Activated CD8-positive, alpha-beta memory T cell treated with anti-CD3 and anti-CD28 coated beads for 1 hour (primary cell): ENCODE results near the gene HSDL1.
"Not testable (repeated sequence)": the region's sequence is repeated elsewhere in the genome, so short reads cannot be mapped to it uniquely, and the experiment has no call there.

Experiments
- DNase-seq, 2 donors: peaks; one replicate each; pipeline ENCODE4 v3.0.0-alpha.2; 2020; ENCODE audit warnings: low read depth in 1 of 2; ENCODE audit errors: extremely low read depth in 1 of 2

The HSDL1 gene

DNA sequence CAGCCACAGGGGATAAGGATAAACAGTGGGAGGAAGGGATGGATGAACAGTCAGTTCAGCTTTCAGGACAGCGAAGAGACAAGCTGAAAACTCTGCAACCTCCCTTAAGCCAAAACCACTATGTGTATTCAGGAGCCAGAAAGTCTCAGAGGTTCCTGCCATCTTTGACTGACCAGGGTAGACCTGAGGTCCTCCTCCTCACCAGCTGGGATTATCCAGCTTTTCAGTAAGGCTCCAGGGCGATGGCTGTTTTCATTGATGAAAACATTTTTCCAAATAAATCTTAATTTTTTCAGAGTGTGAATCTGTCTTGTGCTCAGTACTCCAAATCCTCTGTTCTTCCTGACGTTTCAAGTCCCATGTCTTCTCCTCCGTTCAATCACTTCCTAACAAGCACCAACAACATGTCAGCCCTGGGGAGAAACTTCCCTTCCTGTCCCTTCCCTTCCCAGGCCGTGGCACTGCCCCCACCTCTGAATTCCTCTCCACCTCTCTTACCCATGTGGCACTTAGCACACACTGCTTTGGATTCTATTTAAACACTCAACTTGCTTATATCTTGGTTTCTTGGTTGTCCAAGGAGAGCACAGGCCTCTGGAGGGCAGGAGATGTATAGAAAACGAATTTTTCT, 5.2 kb downstream of the HSDL1 start:
- DNase-seq: no peak

- DNase-seq: no peak
Observed at GRCh38 chr16:84138824-84139627, 6.0 kb downstream of the HSDL1 start.

- no peak for DNase-seq
Observed at GRCh38 chr16:84138500-84138823, 6.5 kb downstream of the HSDL1 start.

DNA sequence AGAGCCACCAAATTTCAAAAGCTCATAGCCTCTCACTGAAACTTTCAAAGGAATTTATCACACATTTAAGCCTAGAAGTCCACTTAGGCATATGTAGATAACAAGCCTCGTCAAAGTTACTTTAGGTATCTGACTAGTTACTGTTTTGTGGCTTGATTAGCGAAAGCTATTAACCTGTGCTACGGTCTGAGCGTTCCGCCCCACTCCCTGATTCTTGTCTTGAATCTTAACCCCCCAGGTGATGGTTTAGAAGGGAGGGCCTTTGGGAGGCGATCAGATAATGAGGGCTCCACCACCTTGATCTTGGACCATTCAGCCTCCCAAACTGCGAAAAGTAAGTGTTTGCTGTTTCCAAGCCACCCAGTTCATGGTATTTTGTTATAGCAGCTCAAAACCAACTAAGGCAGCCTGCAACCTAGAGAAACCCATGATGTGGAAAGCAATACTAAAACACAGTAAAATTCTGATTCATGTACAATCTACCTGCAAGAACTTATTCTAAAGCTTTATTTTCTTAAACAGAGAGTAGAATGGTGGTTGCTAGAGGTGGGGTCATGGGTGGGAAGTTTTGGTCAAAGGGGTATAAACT, 7.1 kb downstream of the HSDL1 start:
- DNase-seq: no peak

- DNase-seq: no peak
Observed at GRCh38 chr16:84137287-84137686, 7.7 kb downstream of the HSDL1 start.

DNA sequence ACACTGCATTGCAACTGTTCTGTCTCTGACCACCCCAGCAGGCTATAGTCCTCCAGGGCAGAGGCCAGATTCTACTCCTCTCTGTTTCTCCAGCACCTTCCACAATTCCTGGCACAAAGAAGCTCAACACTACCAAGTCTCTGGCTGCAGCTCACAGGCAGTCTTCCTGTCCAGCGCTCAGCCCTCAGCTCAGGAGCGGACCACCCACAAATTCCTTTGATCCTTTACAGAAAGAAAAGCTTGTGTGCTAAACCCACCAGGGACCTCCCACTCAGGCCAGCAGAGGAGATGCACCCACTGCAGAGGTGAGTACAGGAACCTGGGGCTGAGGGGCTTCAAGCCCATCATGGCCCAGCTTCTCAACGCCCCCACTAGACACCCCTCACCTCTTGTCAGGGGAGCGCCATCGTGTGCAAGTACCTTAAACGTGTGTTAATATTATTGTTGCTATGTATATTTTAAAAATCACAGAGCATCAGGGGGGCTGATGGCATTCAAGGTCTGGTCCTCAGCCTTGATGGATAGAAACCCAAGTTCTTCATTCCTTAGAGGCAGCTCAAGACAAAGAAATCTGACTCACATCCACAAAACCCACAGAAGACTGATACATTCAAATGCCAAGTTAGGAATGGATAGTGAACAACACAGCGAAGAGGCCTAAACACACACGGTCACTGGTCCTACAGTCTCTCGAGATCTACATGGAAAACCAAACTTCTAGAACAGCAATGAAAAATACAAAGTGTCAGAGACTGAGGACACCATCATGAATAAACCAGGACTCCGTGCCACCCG, 8.4 kb downstream of the HSDL1 start:
- no peak for DNase-seq

DNA sequence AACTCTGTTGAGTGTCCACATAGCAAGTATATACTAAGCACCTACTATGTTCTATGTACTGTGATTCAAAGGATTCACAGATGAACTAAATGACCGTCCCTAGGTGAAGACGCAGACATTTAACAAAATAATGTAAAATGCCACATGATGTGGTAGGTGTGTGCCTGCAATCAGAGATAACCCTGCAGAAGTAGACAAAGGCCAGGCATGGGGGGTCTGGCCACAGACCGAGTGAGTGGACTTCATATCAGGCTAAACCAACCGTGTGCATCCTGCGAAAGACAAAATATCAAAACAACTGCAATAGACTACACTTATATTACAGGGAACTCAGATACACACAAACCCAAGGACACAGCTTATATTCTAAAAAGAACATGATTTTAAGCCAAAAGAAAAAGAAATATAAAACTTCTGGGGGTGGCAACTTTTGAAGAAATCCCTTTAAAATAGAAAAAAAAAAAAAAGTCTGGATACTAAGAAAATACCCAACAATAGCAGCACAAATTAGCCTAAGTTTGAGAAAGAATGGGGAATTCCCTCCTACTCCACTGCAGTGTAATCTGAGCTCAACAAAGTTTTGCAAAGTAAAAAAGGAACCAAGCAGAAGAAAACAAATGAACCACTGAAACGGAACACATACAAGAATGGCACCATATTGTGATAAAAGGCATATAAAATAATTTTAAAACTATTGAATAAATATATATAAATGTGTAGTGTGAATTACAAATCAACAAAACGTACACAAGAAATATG, 12.3 kb downstream of the HSDL1 start:
- DNase-seq: no peak

DNA sequence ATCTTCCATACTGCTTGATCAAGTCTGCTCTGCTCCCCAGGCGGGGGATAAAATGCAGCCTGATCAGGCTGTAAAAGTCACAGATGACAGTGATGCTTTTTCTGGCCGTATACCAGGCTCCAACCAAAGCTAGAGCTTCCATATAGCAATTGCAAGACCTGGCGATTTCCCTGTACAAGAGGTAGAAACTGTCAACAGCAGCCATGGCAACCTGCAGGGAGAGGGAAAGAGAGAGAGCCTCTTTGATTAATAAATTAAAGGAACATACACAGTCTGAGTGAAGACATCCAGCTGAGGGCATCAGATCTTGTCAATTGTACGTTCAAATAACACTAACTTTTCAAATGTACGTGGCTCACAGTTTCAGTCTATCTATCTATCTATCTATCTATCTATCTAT, 13.9 kb downstream of the HSDL1 start:
- no peak for DNase-seq

GRCh38 chr16:84124257-84125073, 20.5 kb downstream of the HSDL1 start:
- no peak for DNase-seq

DNA sequence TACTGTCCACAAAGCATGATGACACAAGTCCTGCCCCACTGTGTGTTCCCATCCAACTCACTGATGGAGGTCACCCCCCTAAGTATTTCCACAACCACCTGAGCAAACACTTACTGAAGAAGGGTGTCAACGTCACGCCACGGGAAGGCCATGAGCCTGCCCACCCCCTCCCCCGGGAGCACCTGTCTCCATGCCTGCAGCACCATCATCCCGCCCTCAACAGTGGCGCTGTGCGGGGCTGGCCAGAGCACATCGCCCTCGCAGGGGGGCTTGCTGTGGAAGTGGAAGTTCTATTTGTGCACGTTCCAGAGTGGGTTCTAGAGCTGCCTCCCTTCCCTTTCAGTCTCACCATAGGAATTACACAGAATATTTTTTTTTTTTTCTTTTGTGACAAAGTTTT, 24.0 kb downstream of the HSDL1 start:
- DNase-seq: no peak

GRCh38 chr16:84120023-84120422, 25.0 kb downstream of the HSDL1 start:
- no peak for DNase-seq

DNA sequence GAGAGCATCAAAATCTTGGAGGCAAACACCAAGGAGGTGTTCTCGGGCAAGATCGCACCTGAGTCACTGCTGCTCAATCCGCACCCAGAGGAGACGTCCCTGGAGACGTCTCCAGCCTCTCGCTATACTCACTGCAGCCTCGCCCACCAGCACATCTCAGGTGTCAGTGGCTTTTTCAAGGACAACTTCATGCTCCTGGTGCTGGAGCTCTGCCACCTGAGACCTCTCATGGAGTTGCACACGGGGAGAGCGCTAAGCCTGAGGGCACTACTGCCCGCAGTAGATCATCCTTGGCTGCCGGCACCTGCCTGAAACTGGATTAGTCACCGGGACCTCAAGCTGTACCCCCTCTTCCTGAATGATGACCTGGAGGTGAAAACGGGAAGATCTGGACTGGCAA, 25.6 kb downstream of the HSDL1 start:
- no peak for DNase-seq

DNA sequence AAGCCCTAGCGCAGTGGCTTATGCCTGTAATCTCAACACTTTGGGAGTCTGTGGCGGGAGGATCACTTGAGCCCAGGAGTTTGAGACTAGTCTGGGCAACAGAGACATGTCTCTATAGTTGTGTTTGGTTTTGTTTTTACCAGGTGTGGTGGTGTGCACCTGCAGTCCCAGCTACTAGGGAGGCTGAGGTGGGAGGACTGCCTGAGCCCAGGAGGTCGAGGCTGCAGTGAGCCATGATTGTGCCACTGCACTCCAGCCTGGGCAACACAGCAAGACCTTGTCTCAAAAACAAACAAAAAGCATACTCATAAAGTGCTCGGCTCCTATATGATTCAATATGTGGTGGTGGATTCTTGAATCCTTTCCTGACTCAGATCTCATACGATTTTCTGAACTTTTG, 26.7 kb downstream of the HSDL1 start:
- not testable (repeated sequence) for DNase-seq

GRCh38 chr16:84117494-84117843, 27.5 kb downstream of the HSDL1 start:
- DNase-seq: no peak

DNA sequence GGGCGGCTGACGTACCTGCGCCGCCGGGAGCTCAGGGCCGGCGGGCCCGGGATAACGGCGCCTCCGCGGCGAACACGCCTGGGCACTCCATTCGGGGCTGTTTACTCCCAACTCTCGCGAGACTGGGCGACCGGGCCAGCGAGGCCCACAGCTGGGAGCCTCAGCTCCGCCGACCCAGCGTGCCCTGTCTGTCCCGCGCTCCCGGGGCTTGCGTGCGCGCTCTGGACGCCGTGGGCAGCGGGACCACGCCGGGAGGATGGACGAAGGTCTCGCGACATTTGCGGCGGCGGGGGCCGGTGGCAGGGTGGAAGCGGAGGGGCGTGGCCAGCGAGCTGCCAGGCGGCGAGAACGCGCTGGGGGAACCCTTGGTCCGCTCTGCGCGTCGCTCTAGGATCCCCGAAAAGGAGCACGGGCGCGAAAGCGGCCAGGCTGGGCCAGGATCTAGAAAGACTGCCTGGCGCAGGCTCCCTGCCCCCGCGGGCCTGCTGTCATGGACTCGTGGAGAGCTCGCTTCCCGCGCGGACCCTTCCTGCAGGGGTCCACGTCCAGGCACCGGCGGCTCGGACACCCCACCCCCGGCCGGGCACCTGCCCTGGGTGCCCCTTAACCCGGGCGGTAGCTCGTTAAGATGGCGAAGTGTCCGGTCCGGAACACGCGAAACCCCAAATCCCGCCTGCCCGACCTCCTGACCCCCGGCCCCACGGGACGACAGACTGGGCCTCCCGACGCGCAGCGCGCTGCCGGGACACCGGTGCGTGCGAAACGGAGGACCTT, 28.1 kb downstream of the HSDL1 start, which contains the start of gene MBTPS1:
TSS of gene MBTPS1 (minus strand) at position 223 of the 774 bp plus-strand sequence. CDS start 15,159 bp downstream, outside the sequence.
- DNase-seq: peak; percentile 94 to 98

DNA sequence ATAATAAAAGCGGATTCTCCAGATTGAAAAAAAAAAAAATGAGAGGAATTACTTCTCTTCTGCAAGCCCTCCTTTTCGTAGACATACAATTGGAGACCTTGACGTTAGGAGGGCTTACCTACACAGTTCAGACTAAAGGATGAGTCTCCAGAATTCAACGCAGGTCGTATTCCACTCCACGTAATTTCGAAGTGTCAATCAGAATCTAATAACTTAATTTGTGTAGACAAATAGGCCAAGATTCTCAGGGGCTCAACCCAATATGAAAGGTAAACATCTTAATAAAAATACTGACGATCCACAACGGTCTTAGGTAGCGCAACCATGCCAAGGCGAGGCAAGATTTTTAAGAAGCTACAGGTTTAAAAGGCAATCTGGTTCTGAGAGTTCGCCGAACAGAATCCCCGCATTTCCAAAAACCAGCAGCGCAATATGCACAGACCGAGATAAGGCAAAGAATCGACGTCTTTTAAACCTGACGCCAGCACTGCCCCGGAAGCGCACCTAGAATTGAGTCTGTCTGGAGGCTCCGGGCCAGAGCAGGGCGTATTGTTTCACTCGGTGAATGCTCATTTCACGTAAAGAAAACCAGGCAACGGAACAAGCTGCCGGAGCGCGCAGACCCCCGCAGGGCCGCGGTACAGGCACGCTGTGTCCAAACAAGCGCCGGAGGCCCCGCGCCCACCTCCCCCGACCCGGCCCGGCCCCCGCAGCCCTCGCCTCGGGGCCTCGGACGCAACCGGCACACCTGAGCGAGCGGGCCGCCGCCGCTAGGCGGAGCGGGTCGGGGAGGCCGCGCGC, 28.9 kb downstream of the HSDL1 start:
- DNase-seq: peak in 1 of 2 donors; percentile 30

GRCh38 chr16:84111949-84112348, 33.0 kb downstream of the HSDL1 start:
- not testable (repeated sequence) for DNase-seq

DNA sequence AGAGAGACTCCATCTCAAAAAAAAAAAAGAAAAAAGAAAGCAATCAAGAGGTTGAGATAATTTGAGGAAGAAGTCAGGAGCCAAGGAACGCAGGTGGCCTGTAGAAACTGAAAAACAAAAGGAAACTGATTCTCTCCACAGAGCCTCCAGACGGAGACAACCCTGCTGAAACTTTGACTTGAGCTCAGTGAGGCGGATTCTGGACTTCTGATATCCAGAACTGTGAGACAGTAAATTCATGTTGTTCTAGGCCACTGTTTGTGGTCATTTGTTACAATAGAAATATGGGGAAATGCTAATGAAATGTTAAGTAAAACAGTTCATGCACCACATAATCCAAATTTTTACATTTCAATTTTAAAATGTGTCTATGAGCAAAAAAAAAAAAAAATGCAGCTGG, 33.5 kb downstream of the HSDL1 start:
- no peak for DNase-seq
